Right lobe of liver (tissue), 6 donors: ENCODE data around the gene CCDC61. TPM values are rescaled to one million over a fixed set of nuclear protein-coding genes. Genes with fewer than 3 reads are reported as not detected.

Experiments
- ATAC-seq, 4 donors: fragments of 200-7000 bp; cut with Tn5 transposase; one replicate each; pipeline ENCODE4 v1.9.1; 2020; ENCODE audit warnings: mild to moderate bottlenecking in 4 of 4, moderate library complexity in 4 of 4
- DNase-seq, 3 donors: peaks; one replicate each; pipeline ENCODE4 v3.0.0-alpha.2; 2020
- H3K27ac ChIP-seq, 3 donors: fragments of 200-600 bp; one replicate each; pipeline ENCODE4 v1.8.0; 2022
- H3K27me3 ChIP-seq, 2 donors: fragments of 200-600 bp; one replicate each; pipeline ENCODE4 v1.8.0; 2022
- H3K36me3 ChIP-seq, 4 donors: fragments of 200-600 bp; sonication (generic) in 1 of 4; one replicate each; pipeline versions ENCODE4 v1.5.1 to v1.8.0; 2017 to 2022; ENCODE audit warnings: control low read depth in 1 of 4
- H3K4me1 ChIP-seq, 4 donors: fragments of 200-600 bp; sonication (generic) in 1 of 4; one replicate each; pipeline versions ENCODE4 v1.5.1 to v1.8.0; 2017 to 2022; ENCODE audit warnings: control low read depth in 1 of 4
- H3K4me3 ChIP-seq, 3 donors: fragments of 200-600 bp; one replicate each; pipeline ENCODE4 v1.8.0; 2022
- H3K9me3 ChIP-seq, 4 donors: fragments of 200-600 bp; sonication (generic) in 1 of 4; one replicate each; pipeline versions ENCODE4 v1.5.1 to v1.8.0; 2017 to 2022; ENCODE audit warnings: control low read depth in 1 of 4
- CTCF ChIP-seq, 4 donors: fragments of 200-600 bp in 3 of 4; fragments of 450-650 bp in 1 of 4; IDR thresholded peaks; one replicate each; pipeline versions ENCODE4 v1.5.1 to v1.8.0; 2016 to 2022; ENCODE audit warnings: antibody characterized with exemption in 4 of 4, mild to moderate bottlenecking in 2 of 4
- POLR2A ChIP-seq: fragments of 450-650 bp; IDR thresholded peaks from one replicate; pipeline ENCODE4 v1.6.1; 2017; ENCODE audit warnings: antibody characterized with exemption, mild to moderate bottlenecking
- WGBS: methylation state at CpG from one replicate; pipeline ENCODE4 v1.1.6; 2018; ENCODE audit warnings: low coverage, low lambda C conversion rate; ENCODE audit not compliant: insufficient coverage; ENCODE audit errors: missing lambda C conversion rate; 5-methylcytosine and 5-hydroxymethylcytosine counted together
- intact Hi-C, 2 donors: fragments of 100-400 bp; cut with DNase I; formaldehyde crosslinking; loops; one replicate each; pipeline versions ENCODE4 v1.11.2 to v1.14.1; 2022
- total RNA-seq, 6 experiments: library from RNA; depleted of rRNA in 2 of 6; stranded (reverse); fragments of >200 nt in 2 of 6; fragmentation: NEBNext Ultra II Directional in 3 of 6; extraction: Animal tissue kit (Norgen Biotek cat#: 25700) in 3 of 6; gene quantifications; one replicate each; pipeline versions ENCODE4 v1.1.0 to v1.2.4, GENCODE V29; 2016 to 2023
- donor health status: DM: no; HTN: yes; CAD: no.
- donor health status: DM: no; HTN: no; CAD: no.
- donor health status: DM: no; HTN: no; CAD: no.
- donor health status: DM: no; HTN: yes; CAD: no.
- donor health status: DM: no; HTN: yes; CAD: no.

The CCDC61 gene
- total RNA-seq, 6 experiments from 2014 or later = 5.8 to 9.7 (median 8.1) TPM

- H3K27me3 ChIP-seq = no peaks in the 10 kb centered on the region
- 68% methylated on average over 4 of the region's 5 CpGs for WGBS
- ATAC-seq (no peak), DNase-seq (no peak)
- TF ChIP-seq POLR2A (no peak), CTCF (IDR thresholded peaks at IDR 0.05) (no peak)
- intact Hi-C loops = no loop called here
- H3K4me3 ChIP-seq = no peak overlapping the region
- no peak overlapping the region for H3K27ac ChIP-seq
- no peaks in the 10 kb centered on the region for H3K36me3 ChIP-seq
- H3K4me1 ChIP-seq = no peaks in the 10 kb centered on the region
- H3K9me3 ChIP-seq = no peaks in the 10 kb centered on the region
Observed at GRCh38 chr19:46042252-46042883, 47.1 kb downstream of the CCDC61 start.

DNA sequence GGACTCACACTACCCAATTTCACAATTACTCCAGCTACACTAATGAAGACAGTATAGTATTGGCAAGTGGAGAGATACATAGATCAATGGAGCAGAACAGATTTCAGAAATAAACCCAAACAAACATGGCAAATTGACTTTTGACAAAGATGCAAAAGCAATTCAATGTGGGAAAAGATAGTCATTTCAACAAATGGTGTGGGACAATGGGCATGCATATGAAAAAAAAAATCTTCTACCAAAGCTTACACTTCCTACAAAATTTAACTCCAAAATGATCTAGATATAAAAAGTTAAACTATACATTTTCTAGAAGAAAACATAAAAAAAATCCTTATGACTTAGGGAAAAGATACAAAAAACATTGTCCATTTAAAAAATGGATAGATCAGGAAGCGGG lies 48.3 kb downstream of the CCDC61 start:
- Histone ChIP-seq H3K27me3 (no peaks in the 10 kb centered on the region), H3K4me3 (no peak overlapping the region), H3K4me1 (no peaks in the 10 kb centered on the region), H3K36me3 (no peaks in the 10 kb centered on the region), H3K9me3 (no peaks in the 10 kb centered on the region), H3K27ac (no peak overlapping the region)
- TF ChIP-seq POLR2A = no peak
- TF ChIP-seq CTCF (IDR thresholded peaks at IDR 0.05) = no peak
- ATAC-seq (no peak), DNase-seq (no peak)
- WGBS = 73% methylated on average over 1 of the region's 1 CpG
- intact Hi-C loops = no loop called here

- ATAC-seq = no peak
Observed at GRCh38 chr19:46049597-46049996, 54.3 kb downstream of the CCDC61 start.

GRCh38 chr19:46052896-46053295 lies 57.6 kb downstream of the CCDC61 start:
- no peaks in the 10 kb centered on the region for H3K27me3 ChIP-seq
- TF ChIP-seq POLR2A (no peak), CTCF (IDR thresholded peaks at IDR 0.05) (no peak)

More at GRCh38 chr19:46049597-46049996, 54.3 kb downstream of the CCDC61 start:
- no peak for TF ChIP-seq CTCF (IDR thresholded peaks at IDR 0.05)
- TF ChIP-seq POLR2A = no peak
- H3K4me3 ChIP-seq = no peak overlapping the region
- H3K9me3 ChIP-seq = no peaks in the 10 kb centered on the region
- no peaks in the 10 kb centered on the region for H3K4me1 ChIP-seq
- H3K27me3 ChIP-seq = no peaks in the 10 kb centered on the region
- no peak for DNase-seq
- H3K36me3 ChIP-seq = no peaks in the 10 kb centered on the region
- WGBS = 50% methylated on average over 4 of the region's 7 CpGs
- H3K27ac ChIP-seq = no peak overlapping the region
- intact Hi-C loops = no loop called here

More at GRCh38 chr19:46052896-46053295, 57.6 kb downstream of the CCDC61 start:
- H3K4me3 ChIP-seq = no peak overlapping the region
- no peaks in the 10 kb centered on the region for H3K9me3 ChIP-seq
- WGBS = 32% methylated on average over 4 of the region's 4 CpGs
- H3K36me3 ChIP-seq = no peaks in the 10 kb centered on the region
- no peak for ATAC-seq
- DNase-seq = no peak
- intact Hi-C loops = no loop called here
- H3K27ac ChIP-seq = no peak overlapping the region
- no peaks in the 10 kb centered on the region for H3K4me1 ChIP-seq
